ENCODE measurements around the gene DDX52. TPM values are rescaled to one million over a fixed set of nuclear protein-coding genes. Genes with fewer than 3 reads are reported as not detected.
"Not testable (repeated sequence)": the region's sequence is repeated elsewhere in the genome, so short reads cannot be mapped to it uniquely, and the experiment has no call there.

The DDX52 gene
- 10 to 100 TPM; 13.5 to 16.3 TPM for total RNA-seq
- long read RNA-seq, full-length matches to known transcripts = 10 of 17 reads
- long read RNA-seq, partial matches to known transcripts = 5 of 17 reads
- long read RNA-seq, other reads (novel, unspliced or antisense) = 2 of 17 reads

- DNase-seq (peak; percentile 96), ATAC-seq (peak; percentile 99)
- intact Hi-C loops (cut with DNase I) = no loop called here
These were observed at the start of gene DDX52 for GRCh38 chr17:37643118-37643766. TSS of gene DDX52 (minus strand) at chr17:37643446. CDS start at chr17:37643420, 26 bp downstream.

GRCh38 chr17:37691807-37692206 lies 48.6 kb upstream of the DDX52 start:
- no peak for ATAC-seq
- intact Hi-C loops (cut with DNase I) = no loop called here

GRCh38 chr17:37689317-37689716 lies 46.1 kb upstream of the DDX52 start:
- no peak for ATAC-seq
- DNase-seq = no peak
- intact Hi-C loops (cut with DNase I) = no loop called here

More at GRCh38 chr17:37691807-37692206, 48.6 kb upstream of the DDX52 start:
- DNase-seq = no peak

GRCh38 chr17:37683454-37683984 lies 40.3 kb upstream of the DDX52 start:
- intact Hi-C loops (cut with DNase I) = loop anchor here in 1 of 2 donors (5.0 kb wide), 1 partner anchor 49 kb away; no protein-coding TSS in a partner anchor
- DNase-seq (no peak), ATAC-seq (no peak)

- no peak for DNase-seq
- intact Hi-C loops (cut with DNase I) = loop anchor here in 1 of 2 donors (5.0 kb wide), 1 partner anchor 50 kb away; no protein-coding TSS in a partner anchor
- no peak for ATAC-seq
These were observed 38.8 kb upstream of the DDX52 start for GRCh38 chr17:37682007-37682406.

GRCh38 chr17:37679995-37680394 lies 36.7 kb upstream of the DDX52 start:
- not testable (repeated sequence) for DNase-seq, ATAC-seq
- intact Hi-C loops (cut with DNase I) = loop anchor here in 1 of 2 donors (5.0 kb wide), 1 partner anchor 52 kb away; no protein-coding TSS in a partner anchor

GRCh38 chr17:37678036-37678435 lies 34.8 kb upstream of the DDX52 start:
- no peak for DNase-seq
- ATAC-seq = no peak
- intact Hi-C loops (cut with DNase I) = no loop called here

GRCh38 chr17:37677021-37677420 lies 33.8 kb upstream of the DDX52 start:
- intact Hi-C loops (cut with DNase I) = no loop called here
- DNase-seq (no peak), ATAC-seq (no peak)

GRCh38 chr17:37676115-37676925 lies 33.1 kb upstream of the DDX52 start:
- ATAC-seq (no peak), DNase-seq (no peak)
- intact Hi-C loops (cut with DNase I) = no loop called here

GRCh38 chr17:37674511-37674910 lies 31.3 kb upstream of the DDX52 start:
- ATAC-seq (no peak), DNase-seq (no peak)
- intact Hi-C loops (cut with DNase I) = no loop called here

GRCh38 chr17:37673386-37673785 lies 30.1 kb upstream of the DDX52 start:
- intact Hi-C loops (cut with DNase I) = no loop called here
- ATAC-seq (no peak), DNase-seq (no peak)

- no peak for DNase-seq
- intact Hi-C loops (cut with DNase I) = no loop called here
- ATAC-seq = no peak
These were observed 29.4 kb upstream of the DDX52 start for GRCh38 chr17:37672548-37673078.

GRCh38 chr17:37671824-37672547 lies 28.7 kb upstream of the DDX52 start:
- intact Hi-C loops (cut with DNase I) = no loop called here
- DNase-seq (no peak), ATAC-seq (no peak)

GRCh38 chr17:37671028-37671823 lies 28.0 kb upstream of the DDX52 start:
- no peak for DNase-seq
- intact Hi-C loops (cut with DNase I) = no loop called here
- ATAC-seq = no peak

GRCh38 chr17:37667039-37667438 lies 23.8 kb upstream of the DDX52 start:
- no peak for ATAC-seq
- no peak for DNase-seq
- intact Hi-C loops (cut with DNase I) = loop anchor here in 1 of 2 donors (10.0 kb wide), 1 partner anchor 48 kb away; no protein-coding TSS in a partner anchor

- no peak for DNase-seq
- intact Hi-C loops (cut with DNase I) = loop anchor here in 1 of 2 donors (10.0 kb wide), 1 partner anchor 51 kb away; no protein-coding TSS in a partner anchor
- no peak for ATAC-seq
These were observed 21.0 kb upstream of the DDX52 start for GRCh38 chr17:37664214-37664613.

GRCh38 chr17:37662353-37662752 lies 19.1 kb upstream of the DDX52 start:
- no peak for ATAC-seq
- DNase-seq = no peak
- intact Hi-C loops (cut with DNase I) = loop anchor here in 1 of 2 donors (10.0 kb wide), 1 partner anchor 52 kb away; no protein-coding TSS in a partner anchor

Measured in left cardiac atrium (tissue), 4 donors.